Measurements from ENCODE around the gene FOSL1.

Gene FOSL1

DNA sequence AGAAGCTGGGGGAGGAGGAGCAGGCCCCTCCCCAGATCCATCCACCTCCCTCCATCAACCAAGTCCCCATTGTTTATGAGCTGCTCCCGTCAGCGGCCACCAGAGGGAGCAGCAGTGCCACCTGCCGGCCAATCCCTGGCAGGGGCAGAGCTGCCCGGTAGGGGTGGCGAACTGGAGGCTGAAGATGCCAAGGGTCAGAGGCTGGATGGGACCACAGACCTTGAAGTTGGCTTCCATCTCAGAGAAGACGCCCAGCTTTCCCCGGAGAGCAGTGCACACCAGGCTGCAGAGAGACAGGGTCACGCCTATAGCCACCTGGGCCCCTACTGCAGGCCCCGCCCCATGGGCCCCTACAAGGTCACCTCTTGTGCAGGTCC is 15.5 kb downstream of the FOSL1 start:
- FAIRE-seq (peak; percentile 99), DNase-seq (ENCODE audit: insufficient read length) (peak; percentile 92)
- TF ChIP-seq POLR2A (IDR thresholded peaks at IDR 0.05; ENCODE audit: low read depth, low read length) (no peak), TAF1 (IDR thresholded peaks at IDR 0.05; ENCODE audit: borderline replicate concordance, low read depth, low read length) (no peak), POLR2AphosphoS5 (IDR thresholded peaks at IDR 0.05; ENCODE audit: low read depth, low read length) (no peak)

DNA sequence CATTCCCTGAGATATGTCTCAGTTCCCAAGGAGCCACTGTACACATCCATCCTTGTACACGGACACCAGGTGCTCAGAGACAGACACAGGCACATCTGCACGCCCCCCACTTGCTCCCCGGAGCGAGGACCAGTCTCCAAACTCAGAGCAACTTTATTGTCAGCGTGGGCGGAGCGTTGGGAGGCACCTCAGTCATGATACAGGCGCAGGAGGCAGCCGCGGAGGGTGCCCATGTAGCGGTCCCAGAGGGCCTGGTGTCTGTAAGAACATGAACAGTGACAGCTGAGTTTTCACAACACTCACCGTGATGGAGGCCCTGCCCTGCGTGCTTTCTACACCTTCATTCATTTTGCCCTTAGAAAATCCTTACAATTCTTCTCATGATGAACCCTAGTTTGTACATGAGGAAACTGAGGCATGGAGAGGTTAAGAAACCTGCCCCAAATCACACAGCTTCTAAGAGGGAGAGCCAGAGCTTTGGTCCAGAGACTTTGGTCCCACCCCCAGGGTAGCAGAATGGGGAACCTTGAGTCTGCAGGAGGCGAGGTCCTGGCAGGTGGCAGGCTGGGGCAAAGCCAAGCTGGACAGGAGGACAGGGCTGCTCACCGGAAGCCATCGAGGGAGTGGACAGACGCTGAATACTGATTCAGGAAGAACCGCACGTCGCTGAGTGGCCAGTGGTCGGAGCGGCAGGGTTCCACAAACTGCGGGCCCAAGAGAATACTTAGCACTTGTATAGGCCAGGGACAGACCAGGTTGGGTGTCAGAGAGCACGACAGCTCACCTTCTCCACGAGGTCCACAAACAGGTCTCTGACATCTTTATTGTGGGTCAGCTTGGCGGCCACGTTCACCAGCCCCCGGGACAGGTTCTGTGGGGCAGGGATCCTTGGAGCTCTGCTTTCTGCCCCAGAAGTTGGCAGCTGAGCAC is 16.1 kb downstream of the FOSL1 start:
- FAIRE-seq = no peak
- DNase-seq (ENCODE audit: insufficient read length) = no peak
- TF ChIP-seq POLR2AphosphoS5 (IDR thresholded peaks at IDR 0.05; ENCODE audit: low read depth, low read length) (no peak), TAF1 (IDR thresholded peaks at IDR 0.05; ENCODE audit: borderline replicate concordance, low read depth, low read length) (no peak), POLR2A (IDR thresholded peaks at IDR 0.05; ENCODE audit: low read depth, low read length) (no peak)

DNA sequence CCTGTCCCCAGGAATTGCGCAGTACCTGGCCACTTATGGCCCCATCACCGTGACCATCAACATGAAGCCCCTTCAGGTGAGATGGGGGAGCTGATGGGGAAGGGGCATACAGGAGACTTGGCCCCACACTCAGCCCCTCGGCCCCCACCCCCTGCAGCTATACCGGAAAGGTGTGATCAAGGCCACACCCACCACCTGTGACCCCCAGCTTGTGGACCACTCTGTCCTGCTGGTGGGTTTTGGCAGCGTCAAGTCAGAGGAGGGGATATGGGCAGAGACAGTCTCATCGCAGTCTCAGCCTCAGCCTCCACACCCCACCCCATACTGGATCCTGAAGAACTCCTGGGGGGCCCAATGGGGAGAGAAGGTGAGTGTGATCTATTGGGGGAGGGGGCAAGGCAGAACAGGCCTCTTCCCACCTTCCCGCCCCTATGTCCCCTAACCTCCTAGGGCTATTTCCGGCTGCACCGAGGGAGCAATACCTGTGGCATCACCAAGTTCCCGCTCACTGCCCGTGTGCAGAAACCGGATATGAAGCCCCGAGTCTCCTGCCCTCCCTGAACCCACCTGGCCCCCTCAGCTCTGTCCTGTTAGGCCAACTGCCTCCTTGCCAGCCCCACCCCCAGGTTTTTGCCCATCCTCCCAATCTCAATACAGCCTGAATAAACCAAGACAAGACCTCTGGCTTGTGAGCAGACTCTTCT is 17.0 kb downstream of the FOSL1 start:
- FAIRE-seq (no peak), DNase-seq (ENCODE audit: insufficient read length) (no peak)
- TF ChIP-seq POLR2AphosphoS5 (IDR thresholded peaks at IDR 0.05; ENCODE audit: low read depth, low read length) (no peak), TAF1 (IDR thresholded peaks at IDR 0.05; ENCODE audit: borderline replicate concordance, low read depth, low read length) (no peak), POLR2A (IDR thresholded peaks at IDR 0.05; ENCODE audit: low read depth, low read length) (no peak)

DNA sequence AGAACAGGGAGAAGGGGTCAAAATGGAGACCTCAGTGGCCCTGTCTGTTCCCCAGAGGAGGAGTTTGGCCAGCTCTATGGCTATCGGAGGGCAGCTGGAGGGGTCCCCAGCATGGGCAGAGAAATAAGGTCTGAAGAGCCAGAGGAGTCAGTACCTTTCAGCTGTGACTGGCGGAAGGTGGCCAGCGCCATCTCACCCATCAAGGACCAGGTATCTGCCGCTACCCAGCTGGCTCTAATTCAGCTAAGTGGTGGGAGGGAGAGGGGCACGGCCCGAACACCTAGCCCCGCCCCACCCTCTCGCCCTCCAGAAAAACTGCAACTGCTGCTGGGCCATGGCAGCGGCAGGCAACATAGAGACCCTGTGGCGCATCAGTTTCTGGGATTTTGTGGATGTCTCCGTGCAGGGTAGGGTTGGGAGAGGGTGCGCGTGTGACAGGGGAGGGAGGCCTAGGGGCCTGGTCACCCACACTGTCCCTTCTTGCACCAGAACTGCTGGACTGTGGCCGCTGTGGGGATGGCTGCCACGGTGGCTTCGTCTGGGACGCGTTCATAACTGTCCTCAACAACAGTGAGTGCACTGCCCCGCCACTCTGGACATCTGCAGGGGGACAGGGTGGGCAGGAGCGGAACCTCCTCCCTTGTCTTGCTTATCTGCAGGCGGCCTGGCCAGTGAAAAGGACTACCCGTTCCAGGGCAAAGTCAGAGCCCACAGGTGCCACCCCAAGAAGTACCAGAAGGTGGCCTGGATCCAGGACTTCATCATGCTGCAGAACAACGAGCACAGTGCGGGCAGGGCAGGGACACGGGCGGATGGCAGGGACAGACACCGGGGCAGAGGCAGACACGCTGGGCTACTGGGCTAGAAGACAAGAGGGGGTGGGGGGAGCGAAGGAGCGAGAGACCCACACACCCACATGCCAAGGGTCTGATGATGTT is 17.8 kb downstream of the FOSL1 start:
- no peak for DNase-seq (ENCODE audit: insufficient read length)
- FAIRE-seq = no peak

DNA sequence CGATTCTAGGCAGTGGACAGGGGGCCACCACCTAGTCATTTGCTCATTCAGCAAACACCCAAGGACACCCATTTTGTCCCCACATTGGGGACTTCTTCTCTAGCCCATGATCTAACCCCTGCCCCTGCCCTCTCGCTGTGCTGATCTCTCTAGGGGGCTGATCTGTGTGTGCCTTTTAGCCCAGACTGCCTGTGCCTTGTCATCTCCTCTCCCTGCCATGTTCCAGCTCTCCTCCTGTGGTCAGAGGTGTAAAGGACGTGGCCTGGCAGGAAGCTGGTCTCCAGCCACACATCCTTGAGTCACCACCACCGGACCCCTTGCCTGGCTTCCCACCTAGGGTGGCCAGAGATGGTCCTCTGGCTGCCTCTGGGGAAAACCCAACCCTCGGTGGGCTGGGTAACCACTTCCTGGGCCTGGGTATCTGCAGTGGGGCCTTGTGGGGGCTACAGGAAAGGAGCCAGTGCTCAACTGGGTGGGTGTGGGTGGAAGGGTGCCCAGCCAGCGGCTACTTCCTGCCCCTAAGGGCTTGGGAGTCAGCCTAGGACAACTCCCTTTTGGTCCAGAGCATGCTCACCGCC is 19.3 kb downstream of the FOSL1 start:
- TF ChIP-seq TAF1 (IDR thresholded peaks at IDR 0.05; ENCODE audit: borderline replicate concordance, low read depth, low read length) (no peak), POLR2A (IDR thresholded peaks at IDR 0.05; ENCODE audit: low read depth, low read length) (no peak; the same call in 1 of the 2 replicates), POLR2AphosphoS5 (IDR thresholded peaks at IDR 0.05; ENCODE audit: low read depth, low read length) (no peak)
- no peak for DNase-seq (ENCODE audit: insufficient read length)
- FAIRE-seq = no peak

More for the DNA sequence above, 17.8 kb downstream of the FOSL1 start:
- no peak for TF ChIP-seq TAF1 (IDR thresholded peaks at IDR 0.05; ENCODE audit: borderline replicate concordance, low read depth, low read length)
- no peak for TF ChIP-seq POLR2A (IDR thresholded peaks at IDR 0.05; ENCODE audit: low read depth, low read length)
- no peak for TF ChIP-seq POLR2AphosphoS5 (IDR thresholded peaks at IDR 0.05; ENCODE audit: low read depth, low read length)

DNA sequence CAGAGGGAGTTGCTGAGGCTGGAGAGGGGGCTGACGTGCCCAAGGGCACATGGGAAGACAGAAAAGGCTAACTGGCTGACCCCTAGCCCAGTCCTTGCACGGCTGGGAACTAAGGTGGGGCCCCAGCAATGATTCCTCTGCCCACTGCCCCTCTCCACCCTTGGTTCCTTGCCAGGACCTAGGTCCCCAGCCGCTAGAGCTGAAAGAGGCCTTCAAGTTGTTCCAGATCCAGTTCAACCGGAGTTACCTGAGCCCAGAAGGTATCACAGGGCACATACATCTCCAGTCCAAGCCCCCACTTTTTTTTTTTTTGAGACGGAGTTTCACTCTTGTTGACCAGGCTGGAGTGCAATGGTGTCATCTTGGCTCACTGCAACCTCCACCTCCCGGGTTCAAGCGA is 20.2 kb downstream of the FOSL1 start:
- FAIRE-seq (no peak), DNase-seq (ENCODE audit: insufficient read length) (no peak)
- no peak for TF ChIP-seq POLR2A (IDR thresholded peaks at IDR 0.05; ENCODE audit: low read depth, low read length)
- TF ChIP-seq POLR2AphosphoS5 (IDR thresholded peaks at IDR 0.05; ENCODE audit: low read depth, low read length) = no peak
- TF ChIP-seq TAF1 (IDR thresholded peaks at IDR 0.05; ENCODE audit: borderline replicate concordance, low read depth, low read length) = no peak

DNA sequence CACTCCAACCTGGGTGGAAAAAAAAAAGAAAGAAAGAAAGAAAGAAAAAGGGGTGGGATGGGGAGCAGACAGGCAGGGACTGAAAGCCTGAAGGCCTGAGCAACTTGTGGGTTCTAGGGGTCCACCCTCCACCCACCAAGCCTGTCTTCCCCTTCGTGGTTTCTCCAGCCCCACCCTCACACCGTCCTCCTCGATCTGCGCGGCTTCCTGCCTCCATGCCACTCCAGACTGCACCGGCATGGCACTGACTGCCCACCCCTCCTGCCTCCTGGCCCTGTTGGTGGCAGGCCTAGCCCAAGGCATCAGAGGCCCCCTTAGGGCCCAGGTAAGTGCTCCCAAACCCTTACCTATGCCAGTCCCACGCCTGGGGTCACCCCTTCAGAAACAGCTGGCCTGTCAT is 20.6 kb downstream of the FOSL1 start, which contains the start of gene CTSW:
TSS of gene CTSW (plus strand) at position 221 of the 400 bp plus-strand sequence. CDS start at position 239, 18 bp downstream.
- FAIRE-seq = no peak
- no peak for DNase-seq (ENCODE audit: insufficient read length)
- TF ChIP-seq TAF1 (IDR thresholded peaks at IDR 0.05; ENCODE audit: borderline replicate concordance, low read depth, low read length) = no peak
- no peak for TF ChIP-seq POLR2AphosphoS5 (IDR thresholded peaks at IDR 0.05; ENCODE audit: low read depth, low read length)
- 0 out of 2 replicates have a peak, but pooled peaks have one; percentile 8 for TF ChIP-seq POLR2A (IDR thresholded peaks at IDR 0.05; ENCODE audit: low read depth, low read length)

- DNase-seq (ENCODE audit: insufficient read length) (peak; percentile 98), FAIRE-seq (peak; percentile 100)
Observed at GRCh38 chr11:65873318-65874156, 26.7 kb downstream of the FOSL1 start.

GRCh38 chr11:65872586-65873317 is 27.4 kb downstream of the FOSL1 start, which contains the start of gene EFEMP2:
Gene EFEMP2 (minus strand): TSS chr11:65872800. CDS start chr11:65872354, 446 bp downstream.
- FAIRE-seq (no peak), DNase-seq (ENCODE audit: insufficient read length) (no peak)
- TF ChIP-seq POLR2AphosphoS5 (IDR thresholded peaks at IDR 0.05; ENCODE audit: low read depth, low read length) (no peak), TAF1 (IDR thresholded peaks at IDR 0.05; ENCODE audit: borderline replicate concordance, low read depth, low read length) (no peak), POLR2A (IDR thresholded peaks at IDR 0.05; ENCODE audit: low read depth, low read length) (no peak)

More at GRCh38 chr11:65873318-65874156, 26.7 kb downstream of the FOSL1 start:
- TF ChIP-seq POLR2A (IDR thresholded peaks at IDR 0.05; ENCODE audit: low read depth, low read length) = peak; percentile 69; the same call in 1 of the 2 replicates
- 0 out of 2 replicates have a peak, but pooled peaks have one; percentile 51 for TF ChIP-seq POLR2AphosphoS5 (IDR thresholded peaks at IDR 0.05; ENCODE audit: low read depth, low read length)
- 0 out of 2 replicates have a peak, but pooled peaks have one; percentile 21 for TF ChIP-seq TAF1 (IDR thresholded peaks at IDR 0.05; ENCODE audit: borderline replicate concordance, low read depth, low read length)

Measured in GM12892 (cell line).